GM18499 (cell line): Measurements from ENCODE around the gene FOSL2.
"Not testable (repeated sequence)": the region's sequence is repeated elsewhere in the genome, so short reads cannot be mapped to it uniquely, and the experiment has no call there.

Experiments used
- ATAC-seq: cut with Tn5 transposase; IDR thresholded peaks from one replicate; pipeline ENCODE4 v1.9.1; 2021; ENCODE audit warnings: moderate number of reproducible peaks; ENCODE audit not compliant: insufficient read depth, unreplicated experiment

The FOSL2 gene

DNA sequence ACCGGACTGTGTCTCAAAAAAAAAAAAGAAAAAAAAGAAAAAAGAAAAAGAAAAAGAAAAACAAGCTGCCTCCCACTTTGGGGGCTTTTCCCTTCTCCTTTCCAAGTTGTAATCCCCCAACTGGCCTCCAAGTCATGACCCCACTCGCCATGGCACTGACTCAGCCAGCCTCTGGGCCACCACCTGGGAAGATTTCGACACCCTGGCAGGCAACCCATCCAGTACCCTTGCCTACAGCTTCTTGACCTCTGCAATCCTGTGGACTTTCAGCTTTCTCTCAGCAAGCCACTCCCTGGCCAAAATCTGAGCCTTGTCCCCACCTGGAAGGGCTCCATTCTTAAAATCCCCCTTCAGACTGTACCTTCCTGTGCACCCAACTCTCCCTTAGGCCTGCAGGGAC lies 22.3 kb upstream of the FOSL2 start:
- ATAC-seq: no peak

DNA sequence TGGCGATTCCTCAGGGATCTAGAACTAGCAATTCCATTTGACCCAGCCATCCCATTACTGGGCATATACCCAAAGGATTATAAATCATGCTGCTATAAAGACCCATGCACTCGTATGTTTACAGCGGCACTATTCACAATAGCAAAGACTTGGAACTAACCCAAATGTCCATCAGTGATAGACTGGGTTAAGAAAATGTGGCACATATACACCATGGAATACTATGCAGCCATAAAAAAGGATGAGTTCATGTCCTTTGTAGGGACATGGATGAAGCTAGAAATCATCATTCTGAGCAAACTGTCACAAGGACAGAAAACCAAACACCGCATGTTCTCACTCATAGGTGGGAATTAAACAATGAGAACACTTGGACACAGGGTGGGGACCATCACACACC lies 20.9 kb upstream of the FOSL2 start:
- not testable (repeated sequence) for ATAC-seq

DNA sequence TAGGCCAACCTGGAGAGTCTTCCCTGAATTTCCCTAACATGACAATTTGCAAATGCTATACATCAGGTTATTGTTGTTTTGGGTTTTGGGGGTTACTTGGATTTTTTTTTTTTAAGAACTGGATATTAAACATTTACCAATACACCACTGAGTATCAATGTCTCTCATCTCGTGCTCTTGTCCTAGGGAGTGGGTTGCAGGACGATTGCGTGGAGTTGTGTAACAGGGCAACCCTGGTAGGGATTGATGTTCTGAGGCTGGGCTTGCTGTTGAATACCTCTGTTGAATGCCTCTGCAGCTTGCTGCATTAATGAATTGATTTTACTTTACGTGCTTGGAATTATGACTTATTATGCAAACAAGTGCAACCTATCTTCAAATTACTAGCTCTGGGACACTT lies 18.8 kb upstream of the FOSL2 start:
- no peak for ATAC-seq

DNA sequence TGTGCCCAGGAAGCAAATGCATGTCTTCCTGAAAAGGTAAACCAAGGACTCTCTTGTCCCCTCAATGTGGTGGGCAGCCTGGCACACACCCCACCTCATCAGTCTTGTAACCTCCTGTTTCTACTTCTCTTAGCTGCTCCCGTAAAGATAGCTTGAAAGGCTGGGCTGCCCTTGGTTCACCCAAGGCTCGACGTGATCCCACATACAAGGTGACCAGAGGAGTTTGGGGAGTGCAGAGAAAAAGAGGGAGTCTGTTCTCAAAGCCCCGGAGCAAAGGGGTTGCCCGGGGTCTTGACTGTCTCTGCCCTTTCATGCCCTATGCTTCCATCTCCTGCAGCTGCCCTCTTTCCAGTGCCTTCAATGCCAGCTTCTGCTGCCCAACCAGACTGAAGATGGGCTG lies 18.3 kb upstream of the FOSL2 start:
- no peak for ATAC-seq

DNA sequence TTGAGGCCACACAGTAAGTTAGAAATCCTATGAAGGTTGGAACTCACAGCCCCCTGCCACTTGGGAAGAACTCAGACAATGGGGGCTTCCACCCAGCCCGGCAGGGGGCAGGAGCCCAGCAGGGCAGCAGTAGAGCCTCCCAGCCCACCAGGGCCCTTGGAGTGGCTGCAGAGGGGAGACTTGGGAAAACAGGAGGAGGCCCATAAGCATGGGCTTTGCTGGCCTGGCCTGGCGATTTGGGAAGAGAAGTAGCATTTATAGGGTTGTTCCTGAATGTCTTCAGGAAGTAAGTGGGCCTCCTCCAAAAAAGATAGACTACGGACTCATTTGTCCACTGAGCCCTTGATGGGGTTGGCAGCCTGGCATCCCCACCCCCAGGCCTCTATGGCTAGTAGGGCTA lies 17.4 kb upstream of the FOSL2 start:
- ATAC-seq: no peak

DNA sequence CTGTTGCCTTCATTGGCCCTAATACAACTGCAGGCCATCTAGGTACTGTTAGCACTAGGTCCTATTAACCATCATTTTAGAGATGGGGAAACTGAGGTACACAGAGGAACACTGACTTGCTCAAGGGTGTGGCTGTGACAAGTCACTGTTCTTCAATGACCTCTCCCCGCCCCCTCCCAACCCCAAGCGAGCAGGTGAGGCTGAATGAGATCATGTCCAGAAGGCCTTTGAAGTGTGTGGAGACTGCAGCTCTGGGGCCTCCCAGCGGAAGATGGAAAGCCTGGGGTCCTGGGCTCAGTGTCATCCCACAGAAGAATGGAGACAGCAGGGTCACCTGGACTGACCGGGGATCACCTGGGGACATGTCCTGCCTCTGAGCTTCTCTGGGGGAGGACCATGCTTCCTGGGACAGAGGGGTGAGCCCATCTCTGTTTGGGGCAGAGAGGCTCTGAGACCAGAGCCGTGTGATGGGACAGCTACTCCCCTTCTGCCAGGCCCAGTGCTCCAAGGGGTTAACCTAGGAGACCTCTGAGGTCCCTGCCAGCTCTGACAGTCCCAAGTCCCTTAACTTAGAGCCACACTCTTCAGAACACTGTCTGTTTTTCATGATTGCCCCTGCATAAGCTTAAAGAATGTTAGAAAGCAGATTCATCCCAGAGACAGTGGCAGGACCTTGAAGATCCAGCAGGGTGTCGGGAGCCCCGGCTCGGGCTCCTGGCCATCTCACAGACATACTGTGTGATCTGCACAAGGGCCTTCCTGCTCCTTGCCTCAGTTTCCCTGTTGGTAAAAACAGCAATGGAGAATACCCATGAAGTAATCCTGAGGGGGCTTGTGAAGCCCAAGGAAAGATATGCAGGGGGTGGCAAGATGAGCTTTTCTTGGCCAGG lies 16.7 kb upstream of the FOSL2 start:
- no peak for ATAC-seq

DNA sequence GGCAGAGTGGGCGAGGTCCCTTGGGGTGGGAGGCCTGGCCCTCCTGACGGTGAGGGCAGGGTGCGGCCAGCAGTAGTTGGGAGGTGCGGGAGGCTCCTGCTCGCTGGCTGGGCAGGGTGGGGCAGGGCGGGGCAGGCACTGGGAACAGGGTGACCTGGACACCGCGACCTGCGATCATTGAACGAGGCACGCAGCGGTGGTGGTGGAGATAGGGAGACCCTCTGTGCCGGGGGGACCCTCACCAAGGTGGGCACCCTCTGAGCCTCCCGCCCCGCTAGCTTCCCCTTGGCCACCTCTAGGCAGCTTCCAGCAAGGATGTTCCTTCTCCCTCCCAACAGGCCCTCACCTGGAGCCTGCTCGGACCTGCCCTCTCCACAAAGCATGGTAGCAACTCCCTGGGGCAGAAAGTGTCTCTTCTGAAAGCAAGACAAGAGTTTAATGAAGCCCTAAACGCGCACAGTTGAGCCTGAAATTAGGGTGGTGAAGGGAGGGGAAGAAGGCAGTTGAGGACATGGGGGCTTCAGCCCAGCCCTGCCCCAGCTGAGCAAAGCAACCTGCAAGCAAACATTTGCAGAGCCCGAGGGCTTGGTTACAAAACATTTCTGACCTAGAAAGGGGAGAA lies 15.4 kb upstream of the FOSL2 start:
- no peak for ATAC-seq

DNA sequence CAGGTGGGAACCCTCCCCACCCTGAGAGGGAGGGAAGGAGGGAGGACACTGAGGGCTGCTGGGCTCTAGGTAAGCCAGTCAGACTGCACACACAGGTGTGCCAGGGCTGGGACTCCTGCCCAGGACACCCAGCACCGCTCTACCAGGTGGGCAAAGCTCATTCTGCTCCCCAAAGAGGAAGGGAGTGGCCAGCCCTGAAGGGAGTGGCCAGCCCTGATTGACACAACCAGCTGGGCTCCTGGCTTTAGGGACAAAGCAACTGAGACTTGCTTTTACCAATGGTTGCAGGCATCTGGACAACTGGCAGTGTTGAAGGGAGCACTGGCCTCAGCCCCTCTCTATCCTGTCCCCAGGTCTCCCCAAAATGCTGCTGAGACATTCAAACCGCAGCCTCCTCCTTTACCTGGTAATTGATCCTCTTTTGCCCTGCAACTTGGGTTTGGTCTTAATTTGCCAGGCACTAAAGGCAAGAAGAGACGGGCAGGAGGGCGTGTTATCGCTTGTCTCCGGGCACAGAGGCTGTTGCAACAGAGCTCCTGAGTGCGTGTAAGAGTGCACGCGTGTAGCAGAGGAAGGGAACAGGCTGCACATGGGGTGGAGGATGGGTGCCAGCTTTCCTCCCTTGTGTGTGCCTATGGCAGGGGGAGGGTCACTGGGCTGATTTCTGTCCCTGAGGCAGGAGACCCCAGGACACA lies 14.5 kb upstream of the FOSL2 start:
- no peak for ATAC-seq

DNA sequence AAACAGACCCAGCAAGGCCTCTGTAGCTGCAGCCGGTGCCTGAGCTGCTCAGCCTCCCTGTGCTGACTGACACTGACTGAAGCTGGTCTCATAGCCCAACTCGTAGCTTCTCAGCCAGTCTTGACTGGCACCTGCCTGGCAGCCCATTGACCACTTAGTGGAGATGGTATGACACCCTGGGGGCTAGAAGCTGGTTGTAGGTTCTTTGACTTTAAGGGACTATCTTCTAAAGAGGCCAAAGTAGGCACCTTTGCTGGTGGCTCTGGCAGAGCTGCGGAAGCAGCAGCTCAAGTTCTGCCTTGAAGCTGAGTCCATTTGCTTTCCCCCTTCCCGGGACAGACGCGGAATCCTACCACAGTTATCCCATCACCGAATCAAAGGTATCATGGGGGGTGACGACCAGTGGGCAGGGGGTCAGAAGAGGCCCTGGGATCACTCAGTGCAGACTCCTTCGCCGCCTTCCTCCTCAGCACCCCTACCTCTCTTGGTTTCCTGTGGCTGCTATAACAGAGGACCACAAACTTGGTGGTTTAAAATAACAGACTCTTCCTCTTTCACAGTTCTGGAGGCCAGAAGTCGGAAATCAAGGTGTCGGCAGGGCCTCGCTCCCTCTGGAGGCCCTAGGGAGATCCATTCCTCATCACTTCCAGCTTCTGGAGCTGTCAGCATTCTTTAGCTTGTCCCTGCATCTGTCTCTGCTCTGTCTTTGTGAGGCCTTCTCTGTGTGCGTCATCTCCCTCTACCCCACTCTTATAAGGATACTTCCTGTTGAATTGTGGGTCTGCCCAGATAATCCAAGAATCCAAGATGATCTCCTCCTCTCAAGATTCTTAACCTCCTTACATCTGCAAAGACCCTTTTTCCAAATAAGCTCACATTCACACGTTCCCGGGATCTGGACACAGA lies 13.7 kb upstream of the FOSL2 start:
- no peak for ATAC-seq

DNA sequence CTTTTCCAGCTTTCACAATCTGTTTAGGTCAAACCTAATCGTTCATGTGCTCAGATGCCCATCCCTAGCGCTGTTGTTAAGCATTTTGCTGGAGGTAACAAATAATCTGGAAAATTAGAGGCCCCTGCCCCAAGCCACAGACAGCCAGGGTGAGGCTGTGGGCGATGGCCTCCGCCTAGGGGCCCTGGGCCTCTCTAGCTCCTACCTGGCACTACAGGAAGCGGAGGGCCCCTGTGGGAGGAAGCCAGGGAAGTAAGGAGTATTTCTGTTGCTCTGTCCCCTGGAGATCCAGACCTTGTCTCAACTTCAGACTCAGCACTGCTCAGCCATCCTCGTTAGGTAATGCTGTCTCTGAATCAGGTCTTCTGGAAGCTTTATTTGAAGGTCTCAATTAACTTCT lies 12.4 kb upstream of the FOSL2 start:
- no peak for ATAC-seq

DNA sequence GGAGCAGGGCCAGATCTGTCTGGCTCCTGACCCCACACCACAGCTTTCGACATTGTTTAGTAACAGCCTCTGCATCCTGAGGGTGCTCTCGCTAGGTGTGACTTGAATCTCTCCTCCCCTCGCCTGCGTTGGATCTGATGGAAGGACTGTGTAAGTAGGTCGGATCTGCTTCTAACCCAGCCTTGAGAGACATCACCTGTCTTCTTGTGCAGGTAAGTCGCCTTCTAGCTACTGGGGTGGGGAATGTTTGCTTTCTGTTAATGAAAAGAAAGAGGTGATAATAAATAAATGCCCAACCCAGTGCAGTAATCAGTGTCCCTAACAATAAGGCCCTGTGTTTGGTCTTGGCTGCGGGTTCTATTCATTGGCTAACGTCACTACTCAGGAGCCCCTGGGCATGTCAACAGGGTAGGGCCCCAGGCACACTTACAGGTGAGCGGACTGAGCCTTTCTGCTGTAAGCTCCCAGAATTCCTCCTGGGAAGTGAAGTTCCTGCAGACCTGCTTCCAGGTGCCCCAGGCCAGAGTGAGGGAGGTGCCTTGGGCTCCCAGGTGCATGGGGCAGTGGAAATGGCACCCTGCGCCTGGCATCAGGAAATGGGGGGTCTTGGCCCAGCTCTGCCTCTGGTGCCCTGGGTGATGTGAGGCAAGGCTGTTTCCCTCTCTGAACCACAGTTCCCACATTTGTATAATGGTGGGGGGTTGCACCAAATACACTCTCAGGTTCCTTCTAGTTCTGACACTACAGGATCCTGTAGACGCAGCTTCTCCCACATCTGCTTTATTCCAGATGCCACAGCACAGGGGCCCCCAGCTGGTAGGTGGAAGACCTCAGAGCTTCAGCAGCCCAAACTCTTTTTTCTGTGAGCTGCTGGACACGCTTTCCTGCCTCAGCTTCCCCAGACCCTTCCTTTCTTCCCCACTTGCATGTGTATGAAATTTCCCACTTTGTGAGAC lies 11.2 kb upstream of the FOSL2 start:
- ATAC-seq: no peak

DNA sequence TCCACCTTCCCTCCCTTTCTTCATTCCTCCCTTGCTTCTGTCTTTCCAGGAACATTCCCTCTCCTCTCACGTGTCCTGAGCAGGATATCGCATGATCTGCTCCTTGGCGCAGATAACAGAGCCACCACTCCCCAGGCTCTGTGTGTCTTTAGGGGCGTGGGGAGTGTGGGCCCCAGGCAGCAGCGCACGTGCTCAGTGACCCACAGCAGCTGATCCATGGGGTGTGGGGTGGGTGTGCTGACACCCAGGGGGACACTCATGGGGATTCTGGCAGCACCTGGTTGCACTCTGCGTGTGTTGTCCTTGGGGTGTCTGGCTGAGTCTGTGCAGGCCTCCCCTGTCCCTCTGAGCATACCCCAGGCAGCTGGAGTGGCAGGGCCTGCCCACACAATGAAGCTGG lies 9.9 kb upstream of the FOSL2 start:
- ATAC-seq: no peak

DNA sequence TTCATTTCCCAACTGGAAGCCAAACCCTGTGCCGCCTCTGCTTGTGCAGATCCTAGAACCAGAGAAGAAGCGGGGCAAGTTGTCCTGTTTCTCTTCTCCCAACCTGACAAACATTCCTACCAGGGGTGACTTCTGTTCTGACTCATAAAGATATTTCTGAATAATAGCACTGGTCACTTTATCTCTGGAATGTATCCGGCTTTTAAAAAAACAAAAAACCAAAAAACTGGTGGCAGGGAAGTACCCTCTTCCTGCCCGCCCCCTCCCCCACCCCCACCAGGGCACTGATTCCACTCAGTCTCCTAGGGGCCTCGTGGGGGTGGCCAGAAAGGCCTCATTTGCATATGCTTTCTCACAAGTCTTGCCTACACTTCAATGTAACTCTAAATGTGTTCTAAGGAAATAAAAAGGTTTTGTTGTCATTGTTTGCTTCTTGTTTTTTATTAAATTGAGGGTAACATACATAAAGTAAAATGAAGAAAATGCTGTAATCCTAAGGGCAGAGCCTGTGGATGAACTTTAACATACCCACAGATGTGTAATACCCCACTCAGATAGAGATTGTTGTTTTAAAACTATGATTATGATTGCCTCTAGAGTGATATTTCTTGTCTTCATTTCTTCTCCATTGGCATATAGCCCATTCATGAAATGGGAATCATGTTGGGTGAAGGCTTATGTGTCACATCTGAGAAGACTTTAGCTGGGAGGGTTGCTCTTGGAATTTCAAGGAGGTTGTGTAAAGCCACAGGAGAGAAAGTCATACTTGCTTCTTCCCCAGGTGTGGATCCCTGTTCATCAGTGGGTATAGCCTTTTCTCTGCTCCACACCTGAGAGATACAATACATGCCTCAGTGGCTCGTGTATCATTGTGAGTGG lies 5.3 kb upstream of the FOSL2 start:
- ATAC-seq: no peak

DNA sequence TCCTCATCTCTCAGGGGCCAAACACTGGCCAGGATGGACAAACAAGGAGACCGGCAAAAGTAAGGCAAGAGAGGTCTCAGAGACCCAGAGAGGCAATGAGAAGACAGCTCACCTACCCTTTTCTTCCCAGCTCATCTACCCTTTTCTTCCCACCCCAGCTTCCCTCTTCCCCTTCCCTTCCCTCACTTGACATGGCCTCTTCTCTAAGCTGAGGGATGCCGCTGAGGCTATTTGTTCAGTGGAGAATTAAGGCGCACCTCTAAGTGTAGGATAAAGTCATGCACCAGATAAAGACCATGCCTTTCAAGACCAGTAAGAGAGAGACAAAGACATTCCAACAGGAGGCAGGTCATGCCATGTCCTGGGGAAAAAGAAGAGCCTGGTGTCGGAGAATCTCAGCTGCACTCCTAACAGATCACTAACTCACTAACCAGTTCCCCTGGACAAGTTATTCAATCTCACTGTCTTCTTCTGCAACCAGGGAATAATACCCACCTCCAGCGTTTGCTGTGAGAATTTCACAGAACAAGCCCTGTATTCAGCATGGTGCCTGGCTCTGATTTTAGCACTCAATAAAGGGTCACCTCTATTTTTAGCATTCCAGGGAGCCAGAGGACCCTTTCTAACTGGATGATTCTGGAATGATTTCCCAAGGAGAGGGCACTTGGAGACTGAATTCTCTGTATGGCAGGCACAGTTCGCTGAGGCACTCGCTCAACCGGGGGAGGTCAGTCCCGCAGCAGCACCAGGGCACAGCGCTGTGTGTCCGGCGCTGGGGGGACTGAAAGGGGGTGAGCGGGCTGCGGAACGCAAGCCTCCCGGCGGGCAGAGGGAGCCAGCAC lies 3.0 kb upstream of the FOSL2 start:
- ATAC-seq: no peak

DNA sequence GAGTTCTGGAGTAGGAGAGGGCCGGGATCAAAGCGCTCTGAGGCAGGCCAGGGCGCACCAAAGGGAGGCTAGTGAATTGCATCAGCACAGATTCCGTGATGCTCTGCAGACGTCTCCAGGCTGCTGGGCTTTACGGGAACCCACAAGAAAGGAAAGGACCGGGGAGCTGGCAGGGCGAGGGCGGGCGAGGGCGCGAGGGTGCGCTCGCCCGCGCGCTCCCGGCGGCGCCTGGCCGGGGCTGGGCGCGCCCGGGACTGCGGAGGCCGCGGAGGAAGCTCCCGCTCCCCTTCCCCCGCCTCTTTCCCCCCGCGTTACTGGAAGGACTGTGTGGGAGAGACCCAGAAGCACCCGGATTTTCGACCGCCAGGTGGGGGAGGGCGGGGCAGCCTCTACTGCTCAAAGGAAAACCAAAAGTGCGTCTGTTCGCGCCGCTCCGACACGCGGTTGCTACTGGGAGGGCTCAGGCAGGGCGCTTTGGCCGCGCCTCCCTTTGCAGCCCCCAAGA lies 2.4 kb upstream of the FOSL2 start:
- no peak for ATAC-seq

DNA sequence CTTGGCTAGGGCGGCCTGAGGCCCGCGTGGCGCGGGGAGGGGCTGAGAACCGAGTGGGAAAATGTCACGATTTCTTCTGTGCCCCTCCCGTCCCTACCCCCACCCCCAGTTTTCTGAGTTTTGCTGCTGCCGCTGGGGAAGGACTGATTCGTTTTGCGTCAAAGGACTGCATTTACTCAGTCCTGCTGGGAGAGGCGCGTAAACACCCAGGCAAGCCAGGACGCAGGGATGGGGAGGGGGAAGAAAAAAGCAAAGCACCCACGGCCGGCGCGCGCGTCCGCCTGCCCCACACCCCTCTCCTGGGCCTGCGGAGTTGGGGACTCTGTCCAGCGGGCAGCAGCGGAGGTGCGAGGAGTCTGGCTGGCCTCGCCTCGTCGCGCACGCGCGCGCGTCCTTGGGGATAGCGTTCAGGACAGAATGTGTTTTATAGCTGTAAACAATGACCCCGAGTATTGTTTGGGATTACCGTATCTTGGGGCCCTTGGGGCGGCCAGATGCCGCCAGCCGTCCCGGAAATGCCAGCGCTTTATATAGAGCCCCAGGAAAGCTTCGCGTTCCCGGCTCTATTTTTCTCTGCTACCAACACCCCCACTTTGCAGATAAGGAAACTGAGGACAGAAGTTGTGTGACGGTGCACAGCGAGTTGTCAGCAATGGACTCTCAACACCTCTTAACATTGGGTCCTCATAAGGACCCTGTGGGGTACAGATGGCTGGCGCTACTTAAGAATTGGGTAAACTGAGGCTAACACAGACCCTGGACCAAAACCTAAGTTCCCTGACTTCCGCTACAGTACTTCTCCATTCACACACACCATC lies 1.7 kb upstream of the FOSL2 start:
- no peak for ATAC-seq
